Measurements from ENCODE around the gene MGST2.
"Not testable (repeated sequence)": the region's sequence is repeated elsewhere in the genome, so short reads cannot be mapped to it uniquely, and the experiment has no call there.

Gene MGST2

GRCh38 chr4:139672732-139673131, 7.1 kb downstream of the MGST2 start:
- DNase-seq, result no peak

- DNase-seq, result no peak
These were observed 9.4 kb downstream of the MGST2 start for GRCh38 chr4:139674875-139675550.

- DNase-seq, result no peak
These were observed 10.0 kb downstream of the MGST2 start for GRCh38 chr4:139675651-139676050.

GRCh38 chr4:139676365-139676764, 10.7 kb downstream of the MGST2 start:
- peak in 1 of 2 donors; percentile 1 for DNase-seq

GRCh38 chr4:139676913-139677585, 11.4 kb downstream of the MGST2 start:
- no peak for DNase-seq

- DNase-seq, result no peak
These were observed 16.7 kb downstream of the MGST2 start for GRCh38 chr4:139682309-139682708.

- no peak for DNase-seq
These were observed 17.1 kb downstream of the MGST2 start for GRCh38 chr4:139682741-139683151.

GRCh38 chr4:139684351-139684750, 18.7 kb downstream of the MGST2 start:
- DNase-seq, result no peak

- DNase-seq, result no peak
These were observed 19.6 kb downstream of the MGST2 start for GRCh38 chr4:139685180-139685579.

- DNase-seq, result no peak
These were observed 20.5 kb downstream of the MGST2 start for GRCh38 chr4:139686130-139686529.

- DNase-seq, result no peak
These were observed 21.4 kb downstream of the MGST2 start for GRCh38 chr4:139686988-139687387.

- no peak for DNase-seq
These were observed 23.6 kb downstream of the MGST2 start for GRCh38 chr4:139689093-139689722.

GRCh38 chr4:139690419-139690818, 24.8 kb downstream of the MGST2 start:
- DNase-seq, result no peak

- no peak for DNase-seq
These were observed 26.8 kb downstream of the MGST2 start for GRCh38 chr4:139692309-139693012.

GRCh38 chr4:139694522-139695107, 29.0 kb downstream of the MGST2 start:
- DNase-seq, result no peak

- DNase-seq, result no peak
These were observed 30.9 kb downstream of the MGST2 start for GRCh38 chr4:139696491-139696890.

GRCh38 chr4:139698167-139698925, 32.7 kb downstream of the MGST2 start:
- DNase-seq, result not testable (repeated sequence)

- no peak for DNase-seq
These were observed 34.9 kb downstream of the MGST2 start for GRCh38 chr4:139700568-139700967.

- DNase-seq, result no peak
These were observed 39.4 kb downstream of the MGST2 start for GRCh38 chr4:139704915-139705485.

GRCh38 chr4:139709660-139710059, 44.0 kb downstream of the MGST2 start:
- DNase-seq, result no peak

- no peak for DNase-seq
These were observed 44.5 kb downstream of the MGST2 start for GRCh38 chr4:139710073-139710472.

- no peak for DNase-seq
These were observed 45.8 kb downstream of the MGST2 start for GRCh38 chr4:139711461-139711860.

Data from hippocampal formation (tissue), 2 donors.